Neural cell (in vitro differentiated cells): ENCODE data around the gene NMT1. TPM values are rescaled to one million over a fixed set of nuclear protein-coding genes. Genes with fewer than 3 reads are reported as not detected.

ENCODE experiments used
- H2AFZ ChIP-seq: fragments of 200-600, 300-800 bp; sonication (generic), shearing (Covaris generic); 2 replicates; pipeline ENCODE4 v1.6.0; 2014; ENCODE audit warnings: low read depth, mild to moderate bottlenecking, antibody characterized with exemption, low read length, moderate library complexity
- H3F3A ChIP-seq: fragments of 200-600 bp; shearing (Covaris generic); 2 replicates; pipeline ENCODE4 v1.6.1; 2016; ENCODE audit warnings: mild to moderate bottlenecking, moderate library complexity, mixed read lengths, antibody characterized with exemption, low read length; ENCODE audit not compliant: insufficient read depth, poor library complexity, severe bottlenecking
- H3K27ac ChIP-seq: fragments of 200-600, 300-800 bp; sonication (generic), shearing (Covaris generic); 2 replicates; pipeline ENCODE4 v1.5.1; 2014; ENCODE audit warnings: mild to moderate bottlenecking, low read length, moderate library complexity
- H3K27me3 ChIP-seq: fragments of 300-800, 200-600 bp; sonication (generic), shearing (Covaris generic); 2 replicates; pipeline ENCODE4 v1.6.0; 2014; ENCODE audit warnings: mild to moderate bottlenecking, low read depth, low read length, moderate library complexity; ENCODE audit not compliant: insufficient read depth
- H3K36me3 ChIP-seq: fragments of 300-800, 200-600 bp; sonication (generic), shearing (Covaris generic); 2 replicates; pipeline ENCODE4 v1.5.1; 2014; ENCODE audit warnings: mild to moderate bottlenecking, antibody characterized with exemption, low read length, moderate library complexity; ENCODE audit not compliant: insufficient read depth
- H3K4me2 ChIP-seq: fragments of 300-800, 200-600 bp; sonication (generic), shearing (Covaris generic); 2 replicates; pipeline ENCODE4 v1.6.0; 2014; ENCODE audit warnings: mild to moderate bottlenecking, low read length
- H3K4me3 ChIP-seq: fragments of 300-800, 200-600 bp; sonication (generic), shearing (Covaris generic); 2 replicates; pipeline ENCODE4 v1.5.1; 2014; ENCODE audit warnings: mild to moderate bottlenecking, low read length, moderate library complexity
- H3K79me2 ChIP-seq: fragments of 200-600 bp; shearing (Covaris generic); replicated peaks from 2 replicates; pipeline ENCODE4 v1.6.0; 2014; ENCODE audit warnings: mild to moderate bottlenecking, low read length, moderate library complexity; ENCODE audit not compliant: insufficient read depth
- H3K9ac ChIP-seq: fragments of 300-800, 200-600 bp; sonication (generic), shearing (Covaris generic); 2 replicates; pipeline ENCODE4 v1.6.1; 2016; ENCODE audit warnings: mild to moderate bottlenecking, low read length, mixed read lengths
- H3K9me2 ChIP-seq: fragments of 200-600 bp; shearing (Covaris generic); 2 replicates; pipeline ENCODE4 v1.6.1; 2016; ENCODE audit warnings: mild to moderate bottlenecking, low read length, mixed read lengths; ENCODE audit not compliant: insufficient read depth
- H3K9me3 ChIP-seq: fragments of 200-600, 300-800 bp; sonication (generic), shearing (Covaris generic); 2 replicates; pipeline ENCODE4 v1.6.1; 2016; ENCODE audit warnings: mild to moderate bottlenecking, mixed run types, low read length, moderate library complexity, mixed read lengths
- H4K20me1 ChIP-seq: fragments of 200-600 bp; shearing (Covaris generic); 2 replicates; pipeline ENCODE4 v1.6.1; 2016; ENCODE audit warnings: mild to moderate bottlenecking, mixed run types; ENCODE audit not compliant: insufficient read depth
- CTCF ChIP-seq: fragments of 450-650 bp; IDR thresholded peaks from 2 replicates; pipeline ENCODE4 v1.5.1; 2014; ENCODE audit warnings: antibody characterized with exemption, mild to moderate bottlenecking, moderate library complexity; ENCODE audit not compliant: poor library complexity, severe bottlenecking
- EP300 ChIP-seq: fragments of 450-650 bp; conservative IDR thresholded peaks from 2 replicates; pipeline ENCODE4 v1.6.1; 2014; ENCODE audit warnings: antibody characterized with exemption, mild to moderate bottlenecking, moderate library complexity; ENCODE audit not compliant: poor library complexity, severe bottlenecking
- EZH2 ChIP-seq: fragments of 200-600, 300-800 bp; shearing (Covaris generic), sonication (generic); IDR thresholded peaks from 2 replicates; pipeline ENCODE4 v1.6.1; 2014; ENCODE audit warnings: antibody characterized with exemption, low read length, borderline replicate concordance, mild to moderate bottlenecking; ENCODE audit not compliant: insufficient read depth, poor library complexity, severe bottlenecking
- MXI1 ChIP-seq: fragments of 450-650 bp; conservative IDR thresholded peaks from 2 replicates; pipeline ENCODE4 v1.6.1; 2014; ENCODE audit warnings: antibody characterized with exemption, mild to moderate bottlenecking; ENCODE audit not compliant: poor library complexity, severe bottlenecking
- POLR2AphosphoS5 ChIP-seq: IDR thresholded peaks from 2 replicates; pipeline ENCODE4 v1.6.1; 2012
- RAD21 ChIP-seq: fragments of 450-650 bp; conservative IDR thresholded peaks from 2 replicates; pipeline ENCODE4 v1.6.1; 2014; ENCODE audit warnings: antibody characterized with exemption, mild to moderate bottlenecking, moderate library complexity
- REST ChIP-seq: IDR thresholded peaks from 2 replicates; pipeline ENCODE4 v1.6.1; 2012; ENCODE audit warnings: borderline replicate concordance
- SMC3 ChIP-seq: fragments of 450-650 bp; conservative IDR thresholded peaks from 2 replicates; pipeline ENCODE4 v1.6.1; 2014; ENCODE audit warnings: antibody characterized with exemption, mild to moderate bottlenecking, moderate library complexity; ENCODE audit not compliant: poor library complexity
- TAF1 ChIP-seq: IDR thresholded peaks from 2 replicates; pipeline ENCODE4 v1.6.1; 2012; ENCODE audit warnings: low read depth
- polyA plus RNA-seq: library from polyadenylated mRNA; depleted of rRNA; stranded (reverse); fragments of >200 nt; gene quantifications from 2 replicates; pipeline ENCODE4 v1.2.3, GENCODE V29; 2014

Gene NMT1
- polyA plus RNA-seq, 1 donor from 2014 or later = 23.4 TPM

GRCh38 chr17:45127548-45128300 lies 66.6 kb downstream of the NMT1 start:
- H4K20me1 ChIP-seq = no peaks in the 10 kb centered on the region
- no peaks in the 10 kb centered on the region for H3F3A ChIP-seq
- no peaks in the 10 kb centered on the region for H3K79me2 ChIP-seq
- H3K9ac ChIP-seq = no peak overlapping the region
- no peak overlapping the region for H3K4me3 ChIP-seq
- no peaks in the 10 kb centered on the region for H3K27me3 ChIP-seq
- no peaks in the 10 kb centered on the region for H3K36me3 ChIP-seq
- H2AFZ ChIP-seq = no peak overlapping the region
- TF ChIP-seq REST = no peak
- no peak for TF ChIP-seq TAF1
- TF ChIP-seq POLR2AphosphoS5 = no peak
- TF ChIP-seq RAD21 = no peak
- TF ChIP-seq MXI1 = no peak
- TF ChIP-seq EZH2 = no peak
- TF ChIP-seq EP300 = no peak
- TF ChIP-seq CTCF = no peak
- no peak for TF ChIP-seq SMC3
- no peak overlapping the region for H3K4me2 ChIP-seq
- no peaks in the 10 kb centered on the region for H3K9me2 ChIP-seq
- H3K9me3 ChIP-seq = no peaks in the 10 kb centered on the region
- H3K27ac ChIP-seq = no peak overlapping the region

DNA sequence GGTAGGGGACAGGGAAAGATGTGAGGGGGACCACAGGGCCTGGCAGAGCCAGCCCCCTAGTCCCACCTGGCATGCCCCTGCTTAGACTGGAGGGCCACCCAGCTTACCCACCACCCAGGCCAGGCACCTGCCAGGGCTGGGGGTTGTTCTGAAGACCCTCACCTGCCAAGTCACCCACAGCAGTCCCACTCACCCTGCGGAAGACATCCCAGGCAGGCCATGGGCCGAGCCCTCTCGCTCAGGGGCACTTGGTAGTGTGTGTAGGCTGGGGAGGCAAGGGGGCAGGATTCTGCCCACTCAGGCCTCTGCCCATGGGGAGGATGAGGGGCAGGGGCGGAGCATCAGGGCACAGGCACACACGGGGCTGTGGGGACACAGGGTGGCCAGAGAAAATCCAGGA lies 67.2 kb downstream of the NMT1 start:
- no peak overlapping the region for H3K4me2 ChIP-seq

More for the DNA sequence above, 67.2 kb downstream of the NMT1 start:
- Histone ChIP-seq H4K20me1 (no peaks in the 10 kb centered on the region), H2AFZ (no peak overlapping the region), H3K36me3 (no peaks in the 10 kb centered on the region), H3K9me2 (no peaks in the 10 kb centered on the region), H3K9ac (no peak overlapping the region), H3K27me3 (no peaks in the 10 kb centered on the region), H3K79me2 (no peaks in the 10 kb centered on the region), H3K9me3 (no peaks in the 10 kb centered on the region), H3K27ac (no peak overlapping the region), H3F3A (no peaks in the 10 kb centered on the region), H3K4me3 (no peak overlapping the region)
- no peak for TF ChIP-seq SMC3
- TF ChIP-seq POLR2AphosphoS5 = no peak
- TF ChIP-seq MXI1 = no peak
